ENCODE data around the gene KIF26B.

Gene KIF26B

GRCh38 chr1:245609354-245610150 is 454.8 kb downstream of the KIF26B start:
- no peaks in the 10 kb centered on the region for H3K36me3 ChIP-seq (replicated peaks; ENCODE audit: insufficient read depth, low read length)
- H3K79me2 ChIP-seq (ENCODE audit: low read length): no peaks in the 10 kb centered on the region
- H2AFZ ChIP-seq (ENCODE audit: low read length): no peak overlapping the region
- no peak overlapping the region for H3K4me3 ChIP-seq (ENCODE audit: low read length)
- no peaks in the 10 kb centered on the region for H3K4me1 ChIP-seq (ENCODE audit: low read length)
- 0 out of 2 replicates have a peak, but pooled peaks cover 3% of the 10 kb centered on the region for H3K9me3 ChIP-seq (replicated peaks; ENCODE audit: insufficient read depth, low read length)
- no peaks in the 10 kb centered on the region for H3F3A ChIP-seq (ENCODE audit: insufficient read depth, low read length)
- TF ChIP-seq EZH2phosphoT487 (IDR thresholded peaks at IDR 0.05; ENCODE audit: low read length) (no peak), CTCF (IDR thresholded peaks at IDR 0.05; ENCODE audit: low read length) (no peak), EZH2 (optimal IDR thresholded peaks at IDR 0.05; ENCODE audit: low read depth, low read length) (no peak)
- H3K27ac ChIP-seq (ENCODE audit: low read length): no peak overlapping the region
- H3K9ac ChIP-seq (ENCODE audit: low read length): no peak overlapping the region
- no peak for DNase-seq
- no peaks in the 10 kb centered on the region for H4K20me1 ChIP-seq (ENCODE audit: insufficient read depth, low read length)
- no peaks in the 10 kb centered on the region for H3K27me3 ChIP-seq (replicated peaks; ENCODE audit: insufficient read depth, low read length)
- H3K9me2 ChIP-seq (replicated peaks; ENCODE audit: insufficient read depth, low read length): no peaks in the 10 kb centered on the region
- no peak overlapping the region for H3K4me2 ChIP-seq (ENCODE audit: low read depth, low read length)

GRCh38 chr1:245611251-245611650 is 456.5 kb downstream of the KIF26B start:
- H3K79me2 ChIP-seq (ENCODE audit: low read length): no peaks in the 10 kb centered on the region
- no peak overlapping the region for H3K4me3 ChIP-seq (ENCODE audit: low read length)
- no peaks in the 10 kb centered on the region for H4K20me1 ChIP-seq (ENCODE audit: insufficient read depth, low read length)
- H3K4me2 ChIP-seq (ENCODE audit: low read depth, low read length): no peak overlapping the region
- H3K36me3 ChIP-seq (replicated peaks; ENCODE audit: insufficient read depth, low read length): no peaks in the 10 kb centered on the region
- H3K9ac ChIP-seq (ENCODE audit: low read length): no peak overlapping the region
- DNase-seq: no peak
- no peaks in the 10 kb centered on the region for H3K4me1 ChIP-seq (ENCODE audit: low read length)
- H3K9me3 ChIP-seq (replicated peaks; ENCODE audit: insufficient read depth, low read length): 0 out of 2 replicates have a peak, but pooled peaks cover 3% of the 10 kb centered on the region
- no peak overlapping the region for H2AFZ ChIP-seq (ENCODE audit: low read length)
- no peaks in the 10 kb centered on the region for H3K9me2 ChIP-seq (replicated peaks; ENCODE audit: insufficient read depth, low read length)
- no peaks in the 10 kb centered on the region for H3F3A ChIP-seq (ENCODE audit: insufficient read depth, low read length)
- no peak for TF ChIP-seq EZH2 (optimal IDR thresholded peaks at IDR 0.05; ENCODE audit: low read depth, low read length)
- no peak for TF ChIP-seq EZH2phosphoT487 (IDR thresholded peaks at IDR 0.05; ENCODE audit: low read length)
- no peak for TF ChIP-seq CTCF (IDR thresholded peaks at IDR 0.05; ENCODE audit: low read length)
- no peaks in the 10 kb centered on the region for H3K27me3 ChIP-seq (replicated peaks; ENCODE audit: insufficient read depth, low read length)
- no peak overlapping the region for H3K27ac ChIP-seq (ENCODE audit: low read length)

- H3K4me3 ChIP-seq (ENCODE audit: low read length): no peak overlapping the region
- no peak for DNase-seq
- no peaks in the 10 kb centered on the region for H3K36me3 ChIP-seq (replicated peaks; ENCODE audit: insufficient read depth, low read length)
- H3K27ac ChIP-seq (ENCODE audit: low read length): no peak overlapping the region
- H3K9me2 ChIP-seq (replicated peaks; ENCODE audit: insufficient read depth, low read length): no peaks in the 10 kb centered on the region
- H3K9me3 ChIP-seq (replicated peaks; ENCODE audit: insufficient read depth, low read length): 0 out of 2 replicates have a peak, but pooled peaks cover 3% of the 10 kb centered on the region
- H3F3A ChIP-seq (ENCODE audit: insufficient read depth, low read length): no peaks in the 10 kb centered on the region
- no peak for TF ChIP-seq CTCF (IDR thresholded peaks at IDR 0.05; ENCODE audit: low read length)
- no peak for TF ChIP-seq EZH2 (optimal IDR thresholded peaks at IDR 0.05; ENCODE audit: low read depth, low read length)
- TF ChIP-seq EZH2phosphoT487 (IDR thresholded peaks at IDR 0.05; ENCODE audit: low read length): no peak
- no peaks in the 10 kb centered on the region for H3K27me3 ChIP-seq (replicated peaks; ENCODE audit: insufficient read depth, low read length)
- no peaks in the 10 kb centered on the region for H3K4me1 ChIP-seq (ENCODE audit: low read length)
- no peak overlapping the region for H2AFZ ChIP-seq (ENCODE audit: low read length)
- H3K4me2 ChIP-seq (ENCODE audit: low read depth, low read length): no peak overlapping the region
- H3K9ac ChIP-seq (ENCODE audit: low read length): no peak overlapping the region
- H4K20me1 ChIP-seq (ENCODE audit: insufficient read depth, low read length): no peaks in the 10 kb centered on the region
- H3K79me2 ChIP-seq (ENCODE audit: low read length): no peaks in the 10 kb centered on the region
These were observed 459.7 kb downstream of the KIF26B start for GRCh38 chr1:245614476-245614875.

Data from MM.1S (cell line).